ENCODE results near the gene SAMD11. TPM values are rescaled to one million over a fixed set of nuclear protein-coding genes. Genes with fewer than 3 reads are reported as not detected.
A peak's percentile ranks its signal among the peaks of the same experiment; 100 is the strongest.

SAMD11 gene
- total RNA-seq, 1 experiment from 2014 or later: 13.5 TPM

- H3K27ac ChIP-seq (ENCODE audit: insufficient read length, low read depth, low read length): no peak overlapping the region
- peaks cover 2 to 8% (median 3%) of the 10 kb centered on the region in 3 experiments; a peak in 3 of 7 replicates for H3K36me3 Mint-ChIP-seq (ENCODE audit: insufficient read depth in 1 of 3, low read depth in 3 of 3)
- TF ChIP-seq CTCF (conservative IDR thresholded peaks at IDR 0.05): peak; percentile 89
- H3K18ac ChIP-seq (ENCODE audit: insufficient read length, low read depth, low read length): no peak overlapping the region
- WGBS (ENCODE audit: extremely low coverage, insufficient read length, low lambda C conversion rate): no CpG with 5 or more reads among the region's 91 CpGs
- H2AFZ ChIP-seq (ENCODE audit: low read length): no peak overlapping the region
- H4K20me1 ChIP-seq (ENCODE audit: control insufficient read depth, insufficient read depth, insufficient read length): no peaks in the 10 kb centered on the region
- H3K79me1 ChIP-seq (ENCODE audit: insufficient read depth, low read depth, low read length, poor library complexity, severe bottlenecking): no peaks in the 10 kb centered on the region
- H3K4ac ChIP-seq (ENCODE audit: low read depth, low read length): no peak overlapping the region
- DNase-seq: peak; percentile 82
- peaks cover 19% of the 10 kb centered on the region; the same call in 1 of the 2 replicates for H3K27me3 ChIP-seq (ENCODE audit: insufficient read depth, low read length)
- no peak overlapping the region for H2BK15ac ChIP-seq (ENCODE audit: low read depth, low read length)
- H3K4me2 ChIP-seq (ENCODE audit: insufficient read depth, insufficient read length, low read length): peak overlapping the region; percentile 66
- no peaks in the 10 kb centered on the region for H3K9me3 ChIP-seq (ENCODE audit: control insufficient read depth, low read depth, low read length)
- H4K5ac ChIP-seq (ENCODE audit: insufficient read length, low read depth, low read length): no peak overlapping the region
- peaks cover 6 to 11% of the 10 kb centered on the region in 2 experiments for H3K4me1 Mint-ChIP-seq
- no peak overlapping the region for H3K14ac ChIP-seq (ENCODE audit: insufficient read depth, low read length)
- peaks cover 6% of the 10 kb centered on the region for H3K23me2 ChIP-seq (ENCODE audit: insufficient read length, low read depth, low read length, poor library complexity, severe bottlenecking)
- H2BK12ac ChIP-seq (ENCODE audit: insufficient read length, low read depth, low read length): no peak overlapping the region
- no peak overlapping the region for H3T11ph ChIP-seq (ENCODE audit: low read length)
- no peak overlapping the region for H2AK5ac ChIP-seq (ENCODE audit: insufficient read length, low read length)
- H2BK120ac ChIP-seq (ENCODE audit: low read depth, low read length, poor library complexity, severe bottlenecking): no peak overlapping the region
- H3K27me3 Mint-ChIP-seq (ENCODE audit: low read depth): peaks cover 84% of the 10 kb centered on the region
- no peak overlapping the region for H3K56ac ChIP-seq (ENCODE audit: insufficient read length, low read depth, low read length)
- no peak overlapping the region for H2BK5ac ChIP-seq (ENCODE audit: insufficient read length, low read length)
- H4K91ac ChIP-seq (ENCODE audit: insufficient read length, low read depth, low read length): no peak overlapping the region
- H3K4me1 ChIP-seq (ENCODE audit: insufficient read depth, low read length): no peaks in the 10 kb centered on the region
- peak overlapping the region; percentile 65 to 80 for H3K4me3 Mint-ChIP-seq
- no peak overlapping the region for H3K23ac ChIP-seq (ENCODE audit: insufficient read length, low read depth, low read length)
- peaks cover 0 to 3% of the 10 kb centered on the region in 2 experiments; a peak in 2 of 5 replicates for H3K9me3 Mint-ChIP-seq
- no peaks in the 10 kb centered on the region for H3K79me2 ChIP-seq (ENCODE audit: insufficient read depth, low read length)
- H3K27ac Mint-ChIP-seq: peak overlapping the region in 1 of 3 experiments; percentile 77; a peak in 1 of 7 replicates
- no peak overlapping the region for H2BK20ac ChIP-seq (ENCODE audit: low read depth, low read length, poor library complexity, severe bottlenecking)
- H3K9ac ChIP-seq (ENCODE audit: extremely low read depth, insufficient read length, low read length): no peak overlapping the region
- H4K8ac ChIP-seq (replicated peaks; ENCODE audit: insufficient read length, low read depth, low read length): no peak overlapping the region
Measured at GRCh38 chr1:904310-904950, 19.3 kb upstream of the SAMD11 start.

All from H9 (cell line).